22Rv1 (cell line): Measurements from ENCODE around the gene TRAPPC5.

Experiments
- H3K27ac ChIP-seq: fragments of 450-650 bp; 2 replicates; pipeline ENCODE4 v1.5.1; 2017
- ZFX ChIP-seq: fragments of 450-650 bp; IDR thresholded peaks from 2 replicates; pipeline ENCODE4 v1.6.1; 2017; ENCODE audit warnings: antibody characterized with exemption, borderline replicate concordance
- TF ChIP-seq, protein P1 (sequence below): fragments of 450-650 bp; IDR thresholded peaks from 2 replicates; pipeline ENCODE4 v1.5.1; 2017; ENCODE audit warnings: mild to moderate bottlenecking

TRAPPC5 gene

GRCh38 chr19:7643031-7643415 lies 37.6 kb upstream of the TRAPPC5 start:
- peak overlapping the region; percentile 26; the same call in 1 of the 2 replicates for H3K27ac ChIP-seq
- TF ChIP-seq, protein P1, sequence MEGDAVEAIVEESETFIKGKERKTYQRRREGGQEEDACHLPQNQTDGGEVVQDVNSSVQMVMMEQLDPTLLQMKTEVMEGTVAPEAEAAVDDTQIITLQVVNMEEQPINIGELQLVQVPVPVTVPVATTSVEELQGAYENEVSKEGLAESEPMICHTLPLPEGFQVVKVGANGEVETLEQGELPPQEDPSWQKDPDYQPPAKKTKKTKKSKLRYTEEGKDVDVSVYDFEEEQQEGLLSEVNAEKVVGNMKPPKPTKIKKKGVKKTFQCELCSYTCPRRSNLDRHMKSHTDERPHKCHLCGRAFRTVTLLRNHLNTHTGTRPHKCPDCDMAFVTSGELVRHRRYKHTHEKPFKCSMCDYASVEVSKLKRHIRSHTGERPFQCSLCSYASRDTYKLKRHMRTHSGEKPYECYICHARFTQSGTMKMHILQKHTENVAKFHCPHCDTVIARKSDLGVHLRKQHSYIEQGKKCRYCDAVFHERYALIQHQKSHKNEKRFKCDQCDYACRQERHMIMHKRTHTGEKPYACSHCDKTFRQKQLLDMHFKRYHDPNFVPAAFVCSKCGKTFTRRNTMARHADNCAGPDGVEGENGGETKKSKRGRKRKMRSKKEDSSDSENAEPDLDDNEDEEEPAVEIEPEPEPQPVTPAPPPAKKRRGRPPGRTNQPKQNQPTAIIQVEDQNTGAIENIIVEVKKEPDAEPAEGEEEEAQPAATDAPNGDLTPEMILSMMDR: no peak
- no peak for TF ChIP-seq ZFX

DNA sequence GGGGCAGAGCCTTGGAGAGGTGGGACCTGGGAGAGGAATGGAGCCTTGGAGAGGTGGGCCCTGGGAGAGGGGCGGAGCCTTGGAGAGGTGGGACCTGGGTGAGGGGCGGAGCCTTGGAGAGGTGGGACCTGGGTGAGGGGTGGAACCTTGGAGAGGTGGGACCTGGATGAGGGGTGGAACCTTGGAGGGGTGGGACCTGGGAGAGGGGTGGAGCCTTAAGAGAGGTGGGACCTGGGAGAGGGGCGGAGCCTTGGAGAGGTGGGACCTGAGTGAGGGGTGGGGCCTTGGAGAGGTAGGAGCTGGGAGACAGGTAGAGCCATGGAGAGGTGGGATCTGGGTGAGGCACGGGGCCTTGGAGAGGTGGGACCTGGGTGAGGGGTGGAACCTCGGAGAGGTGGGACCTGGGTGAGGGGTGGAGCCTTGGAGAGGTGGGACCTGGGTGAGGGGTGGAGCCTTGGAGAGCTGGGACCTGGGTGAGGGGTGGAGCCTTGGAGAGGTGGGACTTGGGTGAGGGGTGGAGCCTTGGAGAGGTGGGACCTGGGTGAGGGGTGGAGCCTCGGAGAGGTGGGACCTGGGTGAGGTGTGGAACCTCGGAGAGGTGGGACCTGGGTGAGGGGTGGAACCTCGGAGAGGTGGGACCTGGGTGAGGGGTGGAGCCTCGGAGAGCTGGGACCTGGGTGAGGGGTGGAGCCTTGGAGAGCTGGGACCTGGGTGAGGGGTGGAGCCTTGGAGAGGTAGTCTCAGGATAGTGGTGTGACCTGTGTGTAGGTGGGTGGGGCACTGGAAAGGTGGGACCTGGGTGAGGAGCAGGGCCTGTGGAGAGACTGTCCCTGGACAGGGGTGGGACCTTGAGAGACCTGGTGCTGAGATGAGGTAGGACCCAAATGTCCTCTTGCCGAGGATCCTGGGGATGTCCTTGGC lies 36.7 kb upstream of the TRAPPC5 start:
- H3K27ac ChIP-seq: peak overlapping the region; percentile 48

DNA sequence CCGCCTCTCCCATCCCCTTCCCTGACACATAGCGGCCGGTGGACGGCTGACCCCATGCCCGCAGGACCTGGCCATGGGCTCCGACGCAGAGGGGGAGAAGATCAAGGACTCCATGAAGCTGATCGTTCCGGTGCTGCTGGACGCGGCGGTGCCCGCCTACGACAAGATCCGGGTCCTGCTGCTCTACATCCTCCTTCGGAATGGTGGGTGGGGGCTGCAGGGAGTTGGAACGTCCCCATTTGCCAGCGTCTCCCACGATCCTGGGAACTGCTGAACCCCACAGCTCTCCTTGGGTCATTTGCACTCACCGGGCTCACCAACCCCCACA lies 36.1 kb upstream of the TRAPPC5 start:
- H3K27ac ChIP-seq: peak overlapping the region; percentile 48
- TF ChIP-seq ZFX: no peak
- TF ChIP-seq, protein P1: no peak

DNA sequence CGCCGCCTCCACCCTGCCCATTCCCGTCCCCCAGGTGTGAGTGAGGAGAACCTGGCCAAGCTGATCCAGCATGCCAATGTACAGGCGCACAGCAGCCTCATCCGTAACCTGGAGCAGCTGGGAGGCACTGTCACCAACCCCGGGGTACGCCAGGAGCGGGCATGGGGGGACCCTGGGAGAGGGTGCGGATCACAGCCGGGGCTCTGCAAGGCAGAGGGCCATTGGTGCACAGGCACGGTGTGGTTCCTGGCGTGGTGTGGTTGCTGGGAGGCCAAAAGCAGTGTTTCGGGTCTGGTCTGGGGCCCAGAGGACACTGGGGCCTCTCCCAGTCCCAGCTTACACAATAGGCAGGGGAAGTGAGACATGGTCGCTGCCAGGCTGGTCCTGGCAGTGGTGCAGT lies 35.5 kb upstream of the TRAPPC5 start:
- peak overlapping the region; percentile 48; the same call in 1 of the 2 replicates for H3K27ac ChIP-seq
- TF ChIP-seq, protein P1: no peak
- no peak for TF ChIP-seq ZFX

GRCh38 chr19:7645656-7646425 lies 34.8 kb upstream of the TRAPPC5 start:
- TF ChIP-seq, protein P1: no peak
- H3K27ac ChIP-seq: no peak overlapping the region

GRCh38 chr19:7646426-7646700 lies 34.3 kb upstream of the TRAPPC5 start:
- TF ChIP-seq ZFX: no peak
- TF ChIP-seq, protein P1: no peak
- H3K27ac ChIP-seq: no peak overlapping the region

GRCh38 chr19:7647156-7647555 lies 33.5 kb upstream of the TRAPPC5 start:
- no peak overlapping the region for H3K27ac ChIP-seq
- TF ChIP-seq ZFX: no peak
- TF ChIP-seq, protein P1: no peak
